ES-I3 (cell line): ENCODE results near the gene THG1L.
"Not testable (repeated sequence)": the region's sequence is repeated elsewhere in the genome, so short reads cannot be mapped to it uniquely, and the experiment has no call there.

Source experiments
- H3K36me3 ChIP-seq: 2 replicates; pipeline ENCODE4 v1.6.1; 2013; ENCODE audit warnings: mild to moderate bottlenecking, low read length, control low read depth, moderate library complexity; ENCODE audit not compliant: insufficient read depth
- H3K4me1 ChIP-seq: 2 replicates; pipeline ENCODE4 v1.6.1; 2013; ENCODE audit warnings: mild to moderate bottlenecking, control low read depth, low read length; ENCODE audit not compliant: insufficient read depth
- H3K9ac ChIP-seq: 2 replicates; pipeline ENCODE4 v1.6.1; 2013; ENCODE audit warnings: low read depth, mild to moderate bottlenecking, low read length, moderate library complexity
- H3K9me3 ChIP-seq: 2 replicates; pipeline ENCODE4 v1.6.1; 2013; ENCODE audit warnings: mild to moderate bottlenecking, low read length, moderate library complexity; ENCODE audit not compliant: control insufficient read depth, insufficient read depth

The THG1L gene

DNA sequence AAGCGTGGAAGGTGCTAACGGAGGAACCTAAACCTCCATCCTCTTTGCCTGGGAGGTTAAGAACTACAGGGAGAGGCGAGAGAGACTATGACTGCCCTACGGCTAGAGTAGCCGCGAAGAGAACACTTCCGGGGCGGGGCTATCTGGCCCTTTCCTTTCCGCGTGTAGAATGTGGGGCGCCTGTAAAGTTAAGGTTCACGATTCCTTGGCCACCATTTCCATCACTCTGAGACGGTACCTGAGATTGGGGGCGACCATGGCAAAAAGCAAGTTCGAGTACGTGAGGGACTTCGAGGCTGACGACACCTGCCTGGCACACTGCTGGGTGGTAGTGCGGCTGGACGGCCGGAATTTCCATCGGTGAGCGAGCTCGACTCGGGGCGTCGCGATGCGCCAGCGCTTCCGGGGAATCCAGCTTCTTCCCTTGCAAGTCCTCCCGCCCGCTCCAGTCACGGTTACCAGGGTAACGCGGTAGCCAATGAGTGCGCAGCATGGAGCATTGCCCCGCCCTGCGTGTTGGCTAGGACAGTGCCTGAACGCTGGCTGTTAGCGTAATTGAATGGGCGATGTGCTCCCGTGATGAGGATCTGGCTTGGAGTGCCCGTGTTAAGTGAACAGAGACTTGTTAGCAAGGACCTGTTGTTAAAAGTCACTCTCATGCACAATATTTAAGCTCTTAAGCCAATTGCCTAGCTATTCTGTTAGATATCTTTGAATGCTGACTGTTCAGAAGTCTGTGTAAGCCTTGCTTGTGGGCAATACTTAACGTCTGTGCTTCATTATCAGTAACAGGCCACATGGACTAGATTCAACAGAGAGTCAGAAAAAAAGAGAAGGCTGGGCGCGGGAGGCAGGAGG is at the start of gene THG1L:
TSS of gene THG1L (plus strand) at position 149 of the 858 bp plus-strand sequence. CDS start at position 170, 21 bp downstream.
- Histone ChIP-seq H3K36me3 (no peaks in the 10 kb centered on the region; the same call in 1 of the 2 replicates), H3K9ac (peak within 1 kb of the TSS; percentile 87), H3K9me3 (no peaks in the 10 kb centered on the region), H3K4me1 (no peaks in the 10 kb centered on the region)

DNA sequence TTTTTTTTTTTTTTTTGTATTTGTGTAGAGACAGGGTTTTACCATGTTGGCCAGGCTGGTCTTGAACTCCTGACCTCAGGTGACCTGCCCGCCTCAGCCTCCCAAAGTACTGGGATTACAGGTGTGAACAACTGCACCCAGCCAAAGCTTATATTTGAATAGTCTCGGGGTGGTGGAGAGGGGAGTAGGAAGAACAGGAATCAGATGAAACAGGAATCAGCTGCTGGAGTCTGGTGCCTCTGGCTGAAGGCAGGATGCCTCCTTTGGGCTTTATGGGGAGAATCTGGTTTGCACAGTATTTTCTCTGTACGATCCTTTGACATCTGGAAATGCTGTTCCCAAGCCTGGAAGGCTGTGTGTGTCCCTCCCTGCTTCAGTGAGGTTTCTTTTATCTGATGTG is 49.0 kb upstream of the THG1L start:
- H3K9ac ChIP-seq, result no peak overlapping the region
- H3K9me3 ChIP-seq, result no peaks in the 10 kb centered on the region
- H3K4me1 ChIP-seq, result no peaks in the 10 kb centered on the region
- no peaks in the 10 kb centered on the region for H3K36me3 ChIP-seq

DNA sequence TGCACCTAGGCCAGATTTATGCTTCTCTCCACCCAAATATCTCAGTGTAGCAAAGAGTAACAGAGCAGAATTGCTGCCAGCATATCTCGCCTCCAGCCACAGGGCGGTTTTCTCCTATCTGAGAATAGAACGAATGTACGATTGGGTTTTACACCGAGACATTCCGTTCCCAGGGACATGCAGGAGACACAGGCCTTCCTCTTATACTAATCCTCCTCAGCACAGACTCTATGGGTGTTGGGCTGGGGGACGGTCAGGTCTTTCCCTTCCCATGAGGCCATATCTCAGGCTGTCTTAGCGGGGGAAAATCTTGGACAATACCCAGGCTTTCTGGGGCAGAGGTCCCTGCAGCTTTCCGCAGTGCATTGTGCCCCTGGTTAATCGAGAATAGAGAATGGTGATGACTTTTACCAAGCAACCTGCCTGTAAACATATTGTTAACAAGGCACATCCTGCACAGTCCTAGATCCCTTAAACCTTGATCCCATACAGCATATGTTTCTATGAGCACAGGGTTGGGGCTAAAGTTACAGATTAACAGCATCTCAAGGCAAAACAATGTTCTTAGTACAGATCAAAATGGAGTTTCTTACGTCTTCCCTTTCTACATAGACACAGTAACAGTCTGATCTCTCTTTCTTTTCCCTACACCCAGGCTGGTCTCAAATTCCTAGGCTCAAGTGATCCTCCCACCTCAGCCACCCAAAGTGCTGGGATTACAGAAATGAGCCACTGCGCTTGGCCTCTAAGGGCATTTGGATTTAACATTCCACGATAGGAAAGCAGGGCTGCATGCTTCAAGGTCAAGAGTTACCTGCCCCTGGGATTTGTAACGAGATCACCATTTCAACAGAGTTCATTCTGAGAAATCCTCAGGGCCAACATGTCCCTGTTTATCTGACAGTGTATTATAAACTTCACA is 44.7 kb upstream of the THG1L start:
- H3K36me3 ChIP-seq, H3K9me3 ChIP-seq, H3K9ac ChIP-seq, H3K4me1 ChIP-seq: not testable (repeated sequence)

DNA sequence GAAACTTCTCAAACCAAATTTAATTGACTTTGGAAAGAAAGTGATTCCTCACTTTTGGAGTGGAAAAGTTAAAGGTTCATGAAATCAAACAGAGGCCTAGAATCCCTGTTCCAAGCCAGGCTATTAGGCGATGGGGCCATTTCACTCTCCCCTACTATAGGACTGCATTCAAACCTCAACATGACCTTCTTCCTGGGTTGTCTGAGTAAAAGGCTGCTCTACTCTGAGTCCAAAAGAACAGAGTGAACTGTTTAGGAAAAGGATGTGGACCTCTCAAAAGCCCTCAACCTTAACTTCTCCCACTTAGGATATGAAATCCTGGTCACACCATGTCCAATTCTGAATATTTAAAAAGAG is 44.0 kb upstream of the THG1L start:
- H3K9ac ChIP-seq, result no peak overlapping the region
- H3K9me3 ChIP-seq, result peaks cover under 1% of the 10 kb centered on the region; the same call in 1 of the 2 replicates
- no peaks in the 10 kb centered on the region for H3K4me1 ChIP-seq
- H3K36me3 ChIP-seq, result no peaks in the 10 kb centered on the region

DNA sequence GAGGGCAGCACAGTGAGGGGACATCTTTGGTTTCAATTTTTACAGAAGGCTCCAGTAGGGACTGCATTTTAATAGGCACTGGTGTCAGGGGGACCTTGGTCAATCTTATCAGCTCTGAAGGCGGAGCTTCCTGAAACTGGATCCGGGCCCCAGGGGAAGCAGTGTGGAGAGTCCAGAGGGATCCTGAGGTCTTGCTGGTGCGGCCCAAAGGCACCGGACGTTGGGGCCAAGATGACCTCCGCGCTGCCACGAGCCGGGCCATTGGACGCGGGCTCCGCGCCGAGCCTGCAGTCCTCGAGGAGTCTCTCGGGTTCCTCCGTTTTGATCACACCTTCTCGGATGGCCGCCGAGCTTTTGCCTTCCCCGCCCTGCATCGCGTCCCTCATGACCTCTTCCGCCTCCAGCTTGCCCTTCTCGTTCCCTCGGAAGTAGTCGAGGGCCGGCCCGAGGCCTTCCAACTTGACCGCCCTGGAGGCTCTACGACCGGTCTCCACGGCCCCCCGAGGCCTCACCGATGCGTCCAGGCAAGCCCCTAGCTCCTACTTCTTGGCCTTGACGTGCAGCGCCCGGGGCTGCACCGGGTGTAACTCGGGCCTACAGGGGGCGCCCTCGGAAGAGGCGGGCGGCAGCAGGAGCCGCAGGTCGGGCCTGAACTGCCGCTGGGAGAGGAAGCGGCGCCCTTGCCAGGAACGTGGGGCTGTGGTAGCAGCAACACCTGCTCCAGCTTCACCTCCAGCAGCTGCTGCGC is 41.1 kb upstream of the THG1L start:
- Histone ChIP-seq H3K36me3 (no peaks in the 10 kb centered on the region), H3K9ac (no peak overlapping the region), H3K9me3 (peaks cover 4% of the 10 kb centered on the region; the same call in 1 of the 2 replicates), H3K4me1 (no peaks in the 10 kb centered on the region)

DNA sequence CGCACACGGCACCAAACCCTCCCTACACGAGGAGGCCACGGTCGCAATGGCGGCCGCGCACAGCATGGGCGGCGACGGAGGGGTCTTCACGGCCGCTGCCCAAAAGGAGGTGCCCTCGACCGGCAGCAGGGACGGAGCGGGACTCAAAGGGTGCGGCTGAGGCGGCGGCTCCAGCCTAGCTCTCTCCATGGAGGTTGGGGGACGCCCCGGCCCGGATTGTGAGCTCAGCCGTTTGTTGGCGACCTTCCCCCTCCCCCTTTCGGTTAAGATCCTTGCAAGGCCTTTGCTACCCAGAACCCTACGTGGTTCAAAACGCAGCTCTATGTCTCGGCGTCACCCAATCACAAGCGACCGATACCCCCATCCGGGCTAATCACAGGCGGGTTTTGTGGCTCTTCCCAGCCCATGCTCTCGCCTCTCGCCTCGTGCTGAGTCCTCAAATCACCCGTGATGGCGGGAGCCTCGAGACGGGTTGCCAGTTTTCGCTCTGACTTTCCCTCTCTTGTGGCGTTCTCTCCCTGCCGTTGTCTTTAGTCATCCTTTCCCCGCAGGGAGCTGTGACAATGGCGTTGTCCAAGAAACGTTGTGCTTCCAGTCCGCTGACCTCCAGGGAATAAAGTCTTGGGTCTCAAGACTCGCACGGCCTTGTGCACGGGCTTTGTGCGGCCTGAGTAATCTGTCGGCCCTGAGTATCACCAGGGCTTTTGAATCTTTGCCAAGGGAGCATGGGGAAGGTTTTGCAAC is 40.4 kb upstream of the THG1L start:
- no peaks in the 10 kb centered on the region for H3K36me3 ChIP-seq
- H3K9ac ChIP-seq, result no peak overlapping the region
- no peaks in the 10 kb centered on the region for H3K4me1 ChIP-seq
- H3K9me3 ChIP-seq, result peaks cover 4% of the 10 kb centered on the region; the same call in 1 of the 2 replicates

DNA sequence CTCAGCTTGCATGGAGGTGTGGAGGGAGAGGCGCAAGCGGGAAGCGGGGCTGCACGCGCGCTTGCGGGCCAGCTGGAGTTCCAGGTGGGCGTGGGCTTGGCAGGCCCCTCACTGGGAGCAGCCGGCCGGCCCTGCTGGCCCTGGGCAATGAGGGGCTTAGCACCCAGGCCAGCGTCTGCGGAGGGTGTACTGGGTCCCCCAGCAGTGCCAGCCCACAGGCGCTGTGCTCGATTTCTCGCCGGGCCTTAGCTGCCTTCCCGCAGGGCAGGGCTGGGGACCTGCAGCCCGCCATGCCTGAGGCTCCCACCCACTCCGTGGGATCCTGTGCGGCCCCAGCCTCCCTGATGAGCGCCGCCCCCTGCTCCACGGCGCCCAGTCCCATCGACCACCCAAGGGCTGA is 37.4 kb upstream of the THG1L start:
- H3K9ac ChIP-seq, H3K4me1 ChIP-seq, H3K36me3 ChIP-seq: not testable (repeated sequence)
- peaks cover 15% of the 10 kb centered on the region; the same call in 1 of the 2 replicates for H3K9me3 ChIP-seq

DNA sequence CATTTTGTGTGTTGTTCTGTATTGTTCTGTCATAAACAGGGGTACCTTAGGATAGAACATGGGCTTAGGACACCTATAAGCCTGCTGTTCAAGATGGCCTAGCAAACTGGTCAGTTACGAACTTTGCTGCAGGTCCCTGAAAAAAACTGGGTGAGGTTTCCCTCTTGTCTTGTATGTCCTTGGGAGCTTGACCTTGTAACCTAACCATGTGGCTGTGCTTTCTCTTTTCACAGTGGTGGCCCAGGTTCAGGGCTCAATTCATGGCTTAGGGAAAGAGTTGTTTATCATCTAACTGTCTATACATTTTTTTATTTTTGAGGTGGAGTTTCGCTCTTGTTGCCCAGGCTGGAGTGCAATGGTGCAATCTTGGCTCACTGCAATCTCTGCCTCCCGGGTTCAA is 35.1 kb upstream of the THG1L start:
- not testable (repeated sequence) for H3K9ac ChIP-seq, H3K36me3 ChIP-seq, H3K4me1 ChIP-seq
- H3K9me3 ChIP-seq, result peaks cover 20% of the 10 kb centered on the region

DNA sequence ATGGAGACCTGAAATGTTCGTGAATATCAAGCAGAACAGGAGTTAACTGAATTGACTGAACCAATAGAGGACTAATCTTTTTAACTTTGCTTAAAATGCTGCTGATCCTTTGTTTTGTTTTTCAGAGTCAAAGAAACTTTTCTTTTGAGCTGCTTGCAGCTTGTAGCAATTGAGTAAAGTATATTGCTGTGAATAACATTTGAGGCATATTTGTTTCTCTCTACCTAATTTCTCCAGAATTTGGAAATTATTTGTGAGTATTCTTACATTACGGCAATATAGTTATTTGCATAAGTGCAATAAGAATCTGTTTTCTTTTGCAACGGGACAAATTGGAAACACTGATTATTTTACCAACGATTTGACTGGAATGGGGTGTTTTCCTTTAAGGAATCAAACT is 32.5 kb upstream of the THG1L start:
- H3K9me3 ChIP-seq, result peaks cover 16% of the 10 kb centered on the region
- H3K4me1 ChIP-seq, H3K36me3 ChIP-seq, H3K9ac ChIP-seq: not testable (repeated sequence)

DNA sequence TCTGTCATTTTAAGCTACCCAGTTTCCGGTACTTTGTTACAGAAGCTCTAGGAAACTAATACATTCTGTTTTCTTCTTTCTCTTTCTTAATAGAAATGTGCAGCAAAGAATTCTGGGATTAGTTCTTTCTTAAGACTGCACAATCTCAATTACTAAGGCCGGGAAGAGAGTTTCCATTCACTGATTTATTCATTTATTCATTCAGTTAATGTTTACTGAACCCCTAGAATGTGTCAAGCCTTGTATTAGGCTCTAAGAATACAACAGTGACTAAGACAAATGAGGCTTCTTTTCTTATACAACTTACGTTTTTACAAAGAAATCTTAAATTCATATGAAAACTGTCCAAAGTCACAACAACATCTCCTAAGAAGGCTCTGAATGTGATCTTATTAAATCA is 27.5 kb upstream of the THG1L start:
- Histone ChIP-seq H3K9ac (no peak overlapping the region), H3K9me3 (peaks cover 5% of the 10 kb centered on the region), H3K4me1 (no peaks in the 10 kb centered on the region), H3K36me3 (no peaks in the 10 kb centered on the region)

DNA sequence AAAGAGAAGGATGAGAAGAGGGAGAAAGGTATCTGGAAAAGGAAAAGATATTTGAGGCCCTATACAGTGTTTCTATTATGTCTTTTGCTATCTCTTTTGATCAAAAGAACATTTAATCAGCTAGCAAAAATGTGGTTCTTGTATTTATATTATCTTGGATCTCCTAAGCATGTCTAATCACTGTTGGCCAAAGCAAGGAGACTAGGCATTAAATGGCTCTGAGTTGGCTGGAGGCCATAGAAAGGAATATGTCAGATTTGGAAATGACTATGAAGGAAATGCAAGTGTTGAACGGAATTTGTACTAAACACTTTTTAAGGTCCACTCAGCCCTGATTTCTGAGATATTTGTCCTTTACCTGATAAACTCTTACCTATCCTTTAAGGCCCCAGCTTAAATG is 22.4 kb upstream of the THG1L start:
- H3K9ac ChIP-seq, result no peak overlapping the region
- no peaks in the 10 kb centered on the region for H3K36me3 ChIP-seq
- H3K4me1 ChIP-seq, result peaks cover 4% of the 10 kb centered on the region; the same call in 1 of the 2 replicates
- no peaks in the 10 kb centered on the region for H3K9me3 ChIP-seq

DNA sequence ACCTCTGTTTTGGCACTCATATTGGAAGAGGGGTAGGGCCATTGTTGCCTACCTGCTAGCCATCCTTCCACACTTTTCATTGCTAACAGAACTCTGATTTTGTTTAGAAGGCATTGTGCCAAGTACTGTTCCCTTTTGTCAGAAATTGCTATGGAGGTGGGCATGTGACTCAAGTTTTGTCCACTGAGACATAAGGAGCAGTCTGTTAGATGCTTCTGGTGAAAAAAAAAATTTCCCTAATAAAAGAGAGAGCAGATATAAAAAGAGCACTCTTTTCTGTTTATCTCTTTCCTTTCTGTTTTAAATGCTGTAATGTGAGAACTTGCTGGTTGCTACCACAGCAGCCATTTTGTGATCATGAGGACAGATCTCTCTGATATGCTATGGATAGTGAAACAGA is 21.9 kb upstream of the THG1L start:
- H3K4me1 ChIP-seq, result peaks cover 4% of the 10 kb centered on the region; the same call in 1 of the 2 replicates
- H3K9me3 ChIP-seq, result no peaks in the 10 kb centered on the region
- H3K9ac ChIP-seq, result no peak overlapping the region
- H3K36me3 ChIP-seq, result no peaks in the 10 kb centered on the region

DNA sequence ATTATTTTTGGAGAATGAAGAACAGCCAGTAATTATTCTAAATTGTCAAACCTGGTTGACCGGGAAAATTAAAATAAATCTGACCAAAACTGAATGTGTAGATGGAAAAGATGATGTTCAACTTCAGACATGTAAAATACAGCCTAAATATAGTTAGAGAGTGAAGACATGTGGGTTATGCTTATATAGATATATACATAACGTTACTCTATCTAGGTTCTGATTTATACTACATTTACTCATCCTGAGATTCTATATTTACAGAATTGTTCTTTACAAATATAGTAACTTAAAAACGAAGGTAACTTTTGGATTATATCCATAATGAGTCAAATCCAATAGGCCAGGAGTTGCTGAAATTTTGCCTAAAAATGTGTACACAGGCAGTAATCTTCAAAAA is 20.8 kb upstream of the THG1L start:
- Histone ChIP-seq H3K9me3 (no peaks in the 10 kb centered on the region; the same call in 1 of the 2 replicates), H3K36me3 (no peaks in the 10 kb centered on the region), H3K4me1 (peaks cover 4% of the 10 kb centered on the region; the same call in 1 of the 2 replicates), H3K9ac (no peak overlapping the region)
